ENCODE data around the gene LRMDA.

LRMDA gene

DNA sequence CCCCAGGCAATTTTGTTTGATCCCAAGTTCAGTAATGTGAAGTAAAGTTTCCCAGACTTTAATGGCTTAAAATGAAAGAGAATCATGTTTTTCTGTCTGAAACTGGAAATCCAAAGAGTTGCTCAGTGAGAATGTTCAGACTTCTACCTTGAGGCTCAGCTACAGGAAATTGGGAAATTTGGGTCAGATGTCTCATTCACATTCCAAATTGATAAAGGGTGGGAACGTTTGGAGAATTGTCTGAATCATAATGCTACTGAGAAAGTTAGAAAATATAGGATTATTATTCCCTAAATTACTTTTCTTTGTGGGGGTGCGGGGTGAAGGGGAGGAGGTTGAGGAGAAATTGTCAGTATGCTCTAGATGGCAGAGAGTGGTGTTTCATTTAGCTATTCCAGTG lies 773.9 kb downstream of the LRMDA start:
- Histone ChIP-seq H3K27ac (ENCODE audit: extremely low read depth, low read depth, low read length) (no peak overlapping the region), H3K4me1 (ENCODE audit: control insufficient read depth, insufficient read depth, low read length) (no peaks in the 10 kb centered on the region), H3K9me3 (ENCODE audit: control insufficient read depth, insufficient read depth, low read depth, low read length) (no peaks in the 10 kb centered on the region), H3K36me3 (ENCODE audit: control insufficient read depth in 2 of 2, insufficient read depth in 1 of 2, low read length in 2 of 2) (no peaks in the 10 kb centered on the region), H3K4me3 (ENCODE audit: low read depth, low read length) (no peak overlapping the region)
- POLR2A ChIA-PET = no interaction called here
- no peak for TF ChIP-seq ZSCAN18 (tag by site-specific recombination; IDR thresholded peaks at IDR 0.05)
- no peak for TF ChIP-seq ZNF530 (tag by site-specific recombination; IDR thresholded peaks at IDR 0.05; ENCODE audit: low read depth)
- no peak for TF ChIP-seq ZNF561 (tag by site-specific recombination; IDR thresholded peaks at IDR 0.05; ENCODE audit: borderline replicate concordance)
- TF ChIP-seq ZNF16 (tag by site-specific recombination; IDR thresholded peaks at IDR 0.05; ENCODE audit: low read depth) = no peak
- TF ChIP-seq SETDB1 (IDR thresholded peaks at IDR 0.05; ENCODE audit: insufficient read length, low read length) = no peak
- TF ChIP-seq, protein P1, sequence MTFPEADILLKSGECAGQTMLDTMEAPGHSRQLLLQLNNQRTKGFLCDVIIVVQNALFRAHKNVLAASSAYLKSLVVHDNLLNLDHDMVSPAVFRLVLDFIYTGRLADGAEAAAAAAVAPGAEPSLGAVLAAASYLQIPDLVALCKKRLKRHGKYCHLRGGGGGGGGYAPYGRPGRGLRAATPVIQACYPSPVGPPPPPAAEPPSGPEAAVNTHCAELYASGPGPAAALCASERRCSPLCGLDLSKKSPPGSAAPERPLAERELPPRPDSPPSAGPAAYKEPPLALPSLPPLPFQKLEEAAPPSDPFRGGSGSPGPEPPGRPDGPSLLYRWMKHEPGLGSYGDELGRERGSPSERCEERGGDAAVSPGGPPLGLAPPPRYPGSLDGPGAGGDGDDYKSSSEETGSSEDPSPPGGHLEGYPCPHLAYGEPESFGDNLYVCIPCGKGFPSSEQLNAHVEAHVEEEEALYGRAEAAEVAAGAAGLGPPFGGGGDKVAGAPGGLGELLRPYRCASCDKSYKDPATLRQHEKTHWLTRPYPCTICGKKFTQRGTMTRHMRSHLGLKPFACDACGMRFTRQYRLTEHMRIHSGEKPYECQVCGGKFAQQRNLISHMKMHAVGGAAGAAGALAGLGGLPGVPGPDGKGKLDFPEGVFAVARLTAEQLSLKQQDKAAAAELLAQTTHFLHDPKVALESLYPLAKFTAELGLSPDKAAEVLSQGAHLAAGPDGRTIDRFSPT (tag by site-specific recombination; IDR thresholded peaks at IDR 0.05) = no peak
- TF ChIP-seq BCL11B (tag by site-specific recombination; IDR thresholded peaks at IDR 0.05; ENCODE audit: low read depth) = no peak
- no peak for TF ChIP-seq ZNF596 (tag by site-specific recombination; IDR thresholded peaks at IDR 0.05)
- TF ChIP-seq ZNF391 (tag by site-specific recombination; IDR thresholded peaks at IDR 0.05; ENCODE audit: borderline replicate concordance, low read depth) = no peak
- TF ChIP-seq, protein P2, sequence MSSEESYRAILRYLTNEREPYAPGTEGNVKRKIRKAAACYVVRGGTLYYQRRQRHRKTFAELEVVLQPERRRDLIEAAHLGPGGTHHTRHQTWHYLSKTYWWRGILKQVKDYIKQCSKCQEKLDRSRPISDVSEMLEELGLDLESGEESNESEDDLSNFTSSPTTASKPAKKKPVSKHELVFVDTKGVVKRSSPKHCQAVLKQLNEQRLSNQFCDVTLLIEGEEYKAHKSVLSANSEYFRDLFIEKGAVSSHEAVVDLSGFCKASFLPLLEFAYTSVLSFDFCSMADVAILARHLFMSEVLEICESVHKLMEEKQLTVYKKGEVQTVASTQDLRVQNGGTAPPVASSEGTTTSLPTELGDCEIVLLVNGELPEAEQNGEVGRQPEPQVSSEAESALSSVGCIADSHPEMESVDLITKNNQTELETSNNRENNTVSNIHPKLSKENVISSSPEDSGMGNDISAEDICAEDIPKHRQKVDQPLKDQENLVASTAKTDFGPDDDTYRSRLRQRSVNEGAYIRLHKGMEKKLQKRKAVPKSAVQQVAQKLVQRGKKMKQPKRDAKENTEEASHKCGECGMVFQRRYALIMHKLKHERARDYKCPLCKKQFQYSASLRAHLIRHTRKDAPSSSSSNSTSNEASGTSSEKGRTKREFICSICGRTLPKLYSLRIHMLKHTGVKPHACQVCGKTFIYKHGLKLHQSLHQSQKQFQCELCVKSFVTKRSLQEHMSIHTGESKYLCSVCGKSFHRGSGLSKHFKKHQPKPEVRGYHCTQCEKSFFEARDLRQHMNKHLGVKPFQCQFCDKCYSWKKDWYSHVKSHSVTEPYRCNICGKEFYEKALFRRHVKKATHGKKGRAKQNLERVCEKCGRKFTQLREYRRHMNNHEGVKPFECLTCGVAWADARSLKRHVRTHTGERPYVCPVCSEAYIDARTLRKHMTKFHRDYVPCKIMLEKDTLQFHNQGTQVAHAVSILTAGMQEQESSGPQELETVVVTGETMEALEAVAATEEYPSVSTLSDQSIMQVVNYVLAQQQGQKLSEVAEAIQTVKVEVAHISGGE (tag by site-specific recombination; conservative IDR thresholded peaks at IDR 0.05; ENCODE audit: low read depth) = no peak
- no peak for TF ChIP-seq ATF2 (tag by site-specific recombination; IDR thresholded peaks at IDR 0.05; ENCODE audit: low read depth)
- no peak for TF ChIP-seq ZNF184 (tag by site-specific recombination; IDR thresholded peaks at IDR 0.05)
- TF ChIP-seq GLIS2 (tag by site-specific recombination; IDR thresholded peaks at IDR 0.05) = no peak
- no peak for TF ChIP-seq ZNF292 (tag by site-specific recombination; IDR thresholded peaks at IDR 0.05; ENCODE audit: borderline replicate concordance, low read depth)
- TF ChIP-seq, protein P3, sequence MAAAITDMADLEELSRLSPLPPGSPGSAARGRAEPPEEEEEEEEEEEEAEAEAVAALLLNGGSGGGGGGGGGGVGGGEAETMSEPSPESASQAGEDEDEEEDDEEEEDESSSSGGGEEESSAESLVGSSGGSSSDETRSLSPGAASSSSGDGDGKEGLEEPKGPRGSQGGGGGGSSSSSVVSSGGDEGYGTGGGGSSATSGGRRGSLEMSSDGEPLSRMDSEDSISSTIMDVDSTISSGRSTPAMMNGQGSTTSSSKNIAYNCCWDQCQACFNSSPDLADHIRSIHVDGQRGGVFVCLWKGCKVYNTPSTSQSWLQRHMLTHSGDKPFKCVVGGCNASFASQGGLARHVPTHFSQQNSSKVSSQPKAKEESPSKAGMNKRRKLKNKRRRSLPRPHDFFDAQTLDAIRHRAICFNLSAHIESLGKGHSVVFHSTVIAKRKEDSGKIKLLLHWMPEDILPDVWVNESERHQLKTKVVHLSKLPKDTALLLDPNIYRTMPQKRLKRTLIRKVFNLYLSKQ (tag by site-specific recombination; IDR thresholded peaks at IDR 0.05; ENCODE audit: borderline replicate concordance) = no peak
- TF ChIP-seq ZSCAN23 (tag by site-specific recombination; IDR thresholded peaks at IDR 0.05) = no peak
- TF ChIP-seq ZNF701 (tag by site-specific recombination; IDR thresholded peaks at IDR 0.05) = no peak
- TF ChIP-seq ZNF114 (tag by site-specific recombination; IDR thresholded peaks at IDR 0.05) = no peak
- no peak for TF ChIP-seq HOXD13 (CRISPR knock-in tag; IDR thresholded peaks at IDR 0.05; ENCODE audit: borderline replicate concordance)
- CTCF ChIA-PET = no interaction called here
